HPDE6-E6E7 (cell line): ENCODE results near the gene STAT2.
"Not testable (repeated sequence)": the region's sequence is repeated elsewhere in the genome, so short reads cannot be mapped to it uniquely, and the experiment has no call there.

Source experiments
- DNase-seq: peaks from one replicate; pipeline ENCODE4 v3.0.0; 2011; ENCODE audit warnings: missing footprints; ENCODE audit errors: extremely low spot score

STAT2 gene

DNA sequence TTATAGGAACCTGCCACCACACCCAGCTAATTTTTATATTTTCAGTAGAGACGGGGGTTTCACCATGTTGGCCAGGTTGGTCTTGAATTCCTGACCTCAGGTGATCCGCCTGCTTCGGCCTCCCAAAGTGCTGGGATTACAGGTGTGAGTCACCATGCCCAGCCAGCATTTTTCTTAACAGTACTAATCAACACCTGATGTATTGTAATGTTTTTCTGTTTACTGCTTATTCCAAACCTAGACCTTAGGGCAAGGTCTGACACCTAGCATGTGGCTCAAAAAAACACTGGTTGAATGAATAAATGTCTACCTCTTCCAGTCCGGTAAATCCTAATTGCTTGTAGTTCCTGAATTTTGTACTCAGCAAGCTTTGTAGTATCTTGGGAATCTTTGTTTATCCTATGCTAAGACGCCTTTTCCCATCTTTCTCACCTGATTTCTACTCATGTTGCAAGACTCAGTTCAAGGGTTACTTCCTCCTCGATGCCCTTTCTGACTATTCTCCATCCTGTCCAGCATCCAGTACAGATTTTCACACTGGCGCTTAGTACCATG lies 28.9 kb downstream of the STAT2 start:
- no peak for DNase-seq

GRCh38 chr12:56326533-56326932 lies 33.4 kb downstream of the STAT2 start:
- DNase-seq = no peak

GRCh38 chr12:56326126-56326525 lies 33.8 kb downstream of the STAT2 start:
- no peak for DNase-seq

DNA sequence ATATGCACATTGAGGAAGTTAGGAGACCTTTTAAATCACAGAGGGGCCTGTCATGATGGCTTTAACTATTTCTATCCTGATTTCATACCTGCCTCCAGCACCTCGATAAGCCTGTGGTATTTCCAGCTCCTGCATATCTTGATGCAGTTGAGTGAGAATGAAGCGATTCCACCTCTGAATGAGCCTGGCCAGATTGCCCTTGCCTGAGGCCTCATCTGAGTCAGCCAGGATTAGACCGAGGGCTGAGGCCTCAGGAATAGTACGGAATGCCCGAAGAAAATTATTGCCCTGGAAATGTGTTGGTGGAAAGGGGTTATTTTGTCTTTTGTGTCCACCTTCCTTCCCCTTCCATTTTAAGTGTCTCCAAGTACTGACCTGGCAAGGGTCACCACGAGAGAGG lies 35.7 kb downstream of the STAT2 start:
- no peak for DNase-seq

GRCh38 chr12:56321610-56322009 lies 38.3 kb downstream of the STAT2 start:
- not testable (repeated sequence) for DNase-seq

DNA sequence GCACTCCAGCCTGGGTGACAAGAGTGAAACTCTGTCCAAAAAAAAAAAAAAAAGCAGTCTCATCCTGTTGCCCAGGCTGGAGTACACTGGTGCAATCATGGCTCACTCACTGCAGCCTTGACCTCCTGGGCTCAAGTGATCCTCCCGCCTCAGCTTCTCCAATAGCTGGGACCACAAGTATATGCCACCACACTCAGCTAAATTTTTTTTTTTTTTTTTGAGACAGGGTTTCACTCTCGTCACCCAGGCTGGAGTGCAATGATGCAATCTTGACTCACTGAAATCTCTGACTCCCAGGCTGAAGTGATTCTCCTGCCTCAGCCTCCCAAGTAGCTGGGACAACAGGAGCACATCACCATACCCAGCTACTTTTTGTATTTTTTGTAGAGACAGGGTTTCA lies 38.9 kb downstream of the STAT2 start:
- DNase-seq = no peak

GRCh38 chr12:56317675-56318074 lies 42.2 kb downstream of the STAT2 start:
- no peak for DNase-seq

GRCh38 chr12:56315622-56316473 lies 44.1 kb downstream of the STAT2 start, which contains the start of gene CNPY2:
Gene CNPY2 (minus strand): TSS chr12:56315988. CDS start chr12:56315217, 771 bp downstream.
- peak; percentile 97 for DNase-seq

DNA sequence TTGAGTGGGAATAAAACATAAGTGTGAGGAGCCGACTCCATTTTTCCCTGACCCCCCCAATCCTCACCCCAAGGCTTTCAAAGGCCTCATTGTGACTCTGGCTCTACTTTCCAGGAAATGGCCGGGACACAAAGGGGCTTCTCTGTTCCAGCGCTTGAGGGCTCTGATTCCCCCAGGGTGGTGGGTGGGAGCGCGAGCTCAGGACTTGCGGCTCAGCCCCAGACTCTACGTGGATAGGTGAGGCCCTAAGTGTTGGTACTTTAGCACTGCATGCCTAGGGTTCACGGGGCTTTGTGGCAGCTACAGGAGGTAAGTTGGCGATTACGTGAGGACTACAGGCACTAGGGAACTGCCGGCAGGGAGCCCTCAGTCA lies 44.7 kb downstream of the STAT2 start:
- no peak for DNase-seq

DNA sequence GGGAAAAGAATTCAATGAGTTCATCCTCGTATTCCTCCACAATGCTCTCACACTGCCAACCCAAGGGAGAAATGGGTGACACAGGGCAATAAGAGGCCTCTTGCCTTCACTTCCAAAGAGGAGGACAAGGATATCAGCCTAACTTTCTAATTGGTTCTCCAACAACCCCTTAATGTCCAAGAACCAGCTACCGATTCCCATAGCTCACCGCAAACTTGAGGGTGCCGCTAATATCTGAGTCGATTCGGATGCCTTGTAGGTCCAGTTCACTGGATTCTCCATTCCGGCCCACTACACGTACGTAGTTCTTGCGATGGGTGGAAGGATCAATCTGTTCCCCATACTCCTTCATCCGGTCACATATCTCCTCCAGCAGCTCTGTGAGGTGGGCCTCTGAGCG lies 48.9 kb downstream of the STAT2 start:
- no peak for DNase-seq

DNA sequence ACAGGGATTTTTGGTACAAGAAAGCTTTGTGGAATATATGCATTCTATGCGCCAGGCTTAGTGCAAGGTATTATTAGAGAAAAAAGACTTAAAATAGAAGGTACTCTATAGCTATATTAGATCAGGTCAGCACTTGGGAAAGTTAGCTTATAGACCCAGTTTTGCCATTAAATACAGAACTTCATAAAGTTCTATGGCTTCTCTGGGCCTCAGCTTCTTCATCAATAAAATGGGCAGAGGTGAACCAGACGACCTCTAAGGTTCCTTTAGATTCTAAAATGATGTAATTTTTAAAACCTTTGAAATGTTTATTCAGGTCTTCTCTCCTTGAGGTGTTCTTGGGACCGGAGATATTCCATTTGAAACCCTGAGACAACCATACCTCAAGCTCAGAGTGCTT lies 51.2 kb downstream of the STAT2 start:
- no peak for DNase-seq

DNA sequence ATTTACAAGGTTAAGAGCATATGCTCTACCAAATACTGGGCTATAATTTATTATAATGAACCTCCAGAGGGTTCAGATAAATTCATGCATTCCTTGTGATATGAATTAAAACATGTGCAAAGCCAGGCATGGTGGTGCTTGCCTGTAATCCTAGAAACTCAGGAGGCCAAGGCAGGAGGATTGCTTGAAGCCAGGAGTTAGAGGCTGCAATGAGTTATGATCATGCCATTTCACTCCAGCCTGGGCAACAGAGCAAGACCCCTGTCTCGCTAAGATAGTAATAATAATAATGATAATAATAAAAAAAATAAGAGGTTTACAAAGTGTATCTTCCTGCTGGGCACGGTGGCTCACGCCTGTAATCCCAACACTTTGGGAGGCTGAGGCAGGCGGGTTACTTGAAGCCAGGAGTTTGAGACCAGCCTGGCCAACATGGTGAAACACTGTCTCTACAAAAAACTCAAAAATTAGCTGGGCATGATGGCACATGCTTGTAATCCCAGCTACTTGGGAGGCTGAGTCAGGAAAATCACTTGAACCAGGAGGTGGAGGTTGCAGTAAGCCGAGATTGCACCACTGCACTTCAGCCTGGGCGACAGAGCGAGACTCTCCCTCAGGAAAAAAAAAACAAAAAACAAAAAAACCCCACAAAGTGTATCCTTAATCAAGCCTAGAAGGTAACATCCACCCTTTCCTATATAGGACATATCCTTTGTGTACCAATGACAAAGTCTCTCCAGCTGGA lies 52.5 kb downstream of the STAT2 start:
- DNase-seq = no peak

DNA sequence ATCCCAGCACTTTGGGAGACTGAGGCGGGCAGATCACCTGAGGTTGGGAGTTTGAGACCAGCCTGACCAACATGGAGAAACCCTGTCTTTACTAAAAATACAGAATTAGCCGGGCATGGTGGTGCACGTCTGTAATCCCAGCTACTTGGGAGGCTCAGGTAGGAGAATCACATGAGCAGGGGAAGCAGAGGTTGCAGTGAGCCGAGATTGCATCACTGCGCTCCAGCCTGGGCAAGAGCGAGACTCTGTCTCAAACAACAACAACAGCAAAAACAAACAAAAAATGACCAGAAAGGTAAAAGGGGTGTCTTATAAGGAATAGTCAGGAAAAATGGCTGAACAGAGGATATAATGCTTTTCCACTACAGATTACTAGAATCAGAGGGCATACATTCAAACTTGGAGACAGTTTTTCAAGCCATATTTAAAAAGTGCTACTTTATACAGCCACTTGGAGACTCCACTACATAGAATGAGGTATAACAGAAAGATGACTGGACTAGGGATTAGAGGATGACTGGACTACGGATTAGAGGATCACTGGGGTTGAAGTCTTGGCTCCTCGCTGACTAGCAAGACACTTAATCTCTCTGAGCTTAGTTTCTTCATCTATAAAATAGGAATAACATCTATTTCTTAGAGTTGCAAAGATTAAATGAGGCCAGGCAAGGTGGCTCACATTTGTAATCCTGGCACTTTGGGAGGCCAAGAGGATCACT lies 54.9 kb downstream of the STAT2 start:
- no peak for DNase-seq

- DNase-seq = no peak
Measured at GRCh38 chr12:56304276-56304675, 55.6 kb downstream of the STAT2 start.

DNA sequence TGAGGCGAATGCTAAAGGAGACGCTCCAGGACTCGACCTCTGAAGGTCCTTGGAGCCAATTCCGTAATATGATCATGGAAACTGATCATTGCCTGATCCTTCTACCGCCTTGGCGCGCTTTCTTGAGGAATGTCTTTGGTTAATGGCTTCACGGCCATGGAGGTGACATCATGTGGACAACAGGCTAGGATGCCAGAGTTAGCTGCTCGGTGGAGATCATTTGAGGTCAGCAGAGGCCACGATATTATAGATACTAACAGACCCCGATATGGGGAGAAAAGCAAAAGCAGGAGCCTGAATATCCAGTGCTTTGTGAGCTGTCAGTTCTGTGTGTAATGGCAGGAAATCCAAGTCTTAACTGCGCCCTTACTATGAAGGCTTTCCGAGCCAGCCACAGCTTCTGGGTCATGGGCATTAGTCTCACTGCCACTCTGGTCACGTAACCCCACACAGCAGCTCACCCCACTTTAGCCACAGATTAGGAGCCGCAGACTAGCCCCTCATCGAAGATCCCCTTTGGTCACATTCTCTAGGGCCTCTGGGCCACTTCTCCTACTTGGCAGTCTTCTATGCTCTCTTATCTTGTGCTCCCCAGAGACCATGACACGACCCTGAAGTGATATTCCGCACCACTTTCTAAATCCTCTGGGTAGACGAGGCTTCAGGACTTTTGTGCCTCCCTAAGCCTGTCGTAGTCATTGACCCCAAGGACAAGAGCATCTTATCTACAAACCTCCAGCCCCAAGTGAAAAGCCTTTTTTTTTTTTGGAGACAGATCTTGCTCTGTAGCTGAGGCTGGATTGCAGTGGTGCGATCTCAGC lies 59.1 kb downstream of the STAT2 start:
- DNase-seq = no peak

DNA sequence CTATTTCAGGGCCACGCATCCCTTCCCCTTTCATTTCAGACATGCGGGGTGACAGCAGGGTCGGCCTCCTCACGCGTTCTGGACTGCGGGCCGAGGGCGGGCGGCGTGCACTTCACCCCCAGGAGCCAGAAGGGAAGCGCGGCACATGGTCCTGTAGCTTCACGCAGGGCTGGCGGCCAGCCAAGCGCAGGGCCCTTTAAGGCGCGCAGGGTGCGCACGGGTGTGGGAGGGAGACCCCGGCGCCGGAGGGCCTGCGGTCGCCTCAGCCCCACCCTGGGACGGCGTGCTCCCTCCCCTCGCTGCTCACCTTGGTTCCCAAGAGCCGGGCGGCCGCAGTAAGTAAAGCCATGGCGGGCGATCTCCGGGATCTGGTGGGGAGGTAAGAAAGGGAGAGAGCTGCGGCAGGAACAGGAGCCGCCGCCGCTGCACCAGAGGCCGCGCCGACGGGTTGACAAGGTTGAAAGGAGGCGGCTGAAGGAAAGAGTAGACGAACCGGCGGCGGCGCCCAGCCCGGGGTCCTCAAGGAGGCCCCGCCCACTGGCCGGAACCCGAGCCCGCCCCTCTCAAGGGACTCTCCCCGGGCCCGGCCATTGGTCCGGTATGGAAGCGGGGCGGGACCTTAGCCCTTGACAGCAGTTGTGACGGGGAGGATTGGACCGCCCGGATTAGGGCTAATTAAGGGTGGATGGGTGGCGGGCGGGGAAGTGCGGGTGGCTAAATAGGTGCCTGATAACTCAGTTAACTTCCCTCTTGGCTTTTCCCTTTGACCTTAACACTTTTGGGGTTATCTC lies 59.9 kb downstream of the STAT2 start, which contains the start of gene CS:
Gene CS, minus strand, starts transcription at position 478 of the 791 bp plus-strand sequence. Its CDS starts 129 bp downstream, at position 349.
- peak; percentile 96 for DNase-seq

DNA sequence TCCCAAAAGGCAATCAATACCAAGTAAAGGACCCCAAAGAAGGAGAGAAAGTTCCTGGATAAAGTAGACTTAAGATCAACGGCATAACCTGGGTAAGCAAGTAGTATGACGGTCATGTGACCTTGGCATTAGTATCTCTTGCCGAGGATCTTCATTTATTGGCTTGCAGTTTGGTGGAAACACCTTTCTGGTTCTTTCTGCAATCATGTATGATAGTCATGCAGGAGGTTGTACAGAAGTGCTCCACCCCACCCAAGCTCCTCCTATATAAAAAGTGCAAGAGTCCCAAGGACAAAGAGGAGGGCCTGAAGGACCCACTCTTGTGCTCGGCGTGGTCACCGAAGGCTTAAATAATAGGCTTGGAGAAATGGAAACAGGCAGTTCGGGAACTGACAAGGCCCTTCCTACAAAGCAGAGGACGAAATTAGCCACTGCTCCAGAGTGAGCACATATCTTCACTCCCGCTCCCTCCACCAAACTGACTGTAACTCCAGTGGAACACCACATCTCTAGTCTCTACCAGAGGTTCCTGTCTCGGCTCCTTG lies 60.5 kb downstream of the STAT2 start:
- no peak for DNase-seq

DNA sequence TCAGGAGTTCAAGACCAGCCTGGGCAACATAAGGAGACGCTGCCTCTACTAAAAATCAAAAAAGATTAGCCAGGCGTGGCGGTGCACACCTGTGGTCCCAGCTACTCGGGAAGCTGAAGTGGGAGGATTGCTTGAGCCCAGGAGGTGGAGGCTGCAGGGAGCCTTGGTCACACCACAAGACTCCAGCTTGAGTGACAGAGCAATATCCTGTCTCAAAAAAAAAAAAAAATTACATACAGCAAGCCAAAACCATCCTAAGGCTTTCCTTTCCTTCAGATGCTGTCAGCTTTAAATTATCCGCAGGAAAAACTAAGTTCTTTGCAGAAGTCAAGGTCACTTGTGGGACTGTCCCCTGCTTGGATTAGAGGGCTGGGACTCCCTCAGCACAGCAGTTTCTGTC lies 61.1 kb downstream of the STAT2 start:
- no peak for DNase-seq

DNA sequence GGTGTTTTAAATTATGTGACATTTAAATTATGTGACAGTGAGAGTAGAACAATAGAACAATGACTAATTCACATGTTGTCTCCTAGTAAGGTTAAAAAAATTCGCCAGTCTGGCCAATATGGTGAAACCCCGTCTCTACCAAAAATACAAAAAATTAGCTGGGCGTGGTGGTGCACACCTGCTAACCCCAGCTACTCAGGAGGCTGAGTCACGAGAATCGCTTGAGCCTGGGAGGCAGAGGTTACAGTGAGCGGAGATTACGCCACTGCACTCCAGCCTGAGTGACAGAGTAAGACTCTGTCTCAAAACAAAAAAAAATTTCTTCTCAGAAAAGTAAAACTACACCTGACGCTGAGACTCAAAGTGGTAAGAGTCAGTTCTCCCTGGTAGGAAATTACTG lies 62.5 kb downstream of the STAT2 start:
- no peak for DNase-seq

DNA sequence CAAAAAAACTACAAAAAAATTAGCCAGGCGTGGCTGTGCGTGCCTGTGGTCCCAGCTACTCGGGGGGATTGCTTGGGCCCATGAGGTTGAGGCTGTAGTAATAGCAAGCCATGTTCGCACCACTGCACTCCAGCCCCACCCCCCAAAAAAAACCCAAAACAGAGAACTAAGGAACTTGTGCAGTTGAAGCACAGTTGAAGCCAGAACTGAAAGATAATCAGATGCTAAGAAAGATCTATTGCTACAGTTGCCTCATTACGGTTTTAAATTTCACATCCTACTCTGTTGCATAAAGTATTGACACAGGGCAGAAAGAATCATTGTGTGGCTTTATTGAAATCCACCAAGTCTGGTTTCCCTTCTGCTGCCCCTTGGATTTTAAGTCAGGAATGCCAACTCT lies 63.6 kb downstream of the STAT2 start:
- no peak for DNase-seq
